ENCODE measurements around the gene SLC6A18.

Gene SLC6A18

GRCh38 chr5:1225081-1225480 is at the start of gene SLC6A18:
Gene SLC6A18 (plus strand): TSS chr5:1225381. CDS start chr5:1225478, 97 bp downstream.
- DNase-seq, result no peak

GRCh38 chr5:1175801-1176472 is 49.2 kb upstream of the SLC6A18 start:
- no peak for DNase-seq

- no peak for DNase-seq
Observed at GRCh38 chr5:1176473-1177391, 48.4 kb upstream of the SLC6A18 start.

GRCh38 chr5:1177826-1178528 is 47.2 kb upstream of the SLC6A18 start:
- DNase-seq, result no peak

- DNase-seq, result no peak
Observed at GRCh38 chr5:1178529-1179382, 46.4 kb upstream of the SLC6A18 start.

GRCh38 chr5:1179383-1179715 is 45.8 kb upstream of the SLC6A18 start:
- DNase-seq, result no peak

- DNase-seq, result no peak
Observed at GRCh38 chr5:1180096-1180495, 45.1 kb upstream of the SLC6A18 start.

- no peak for DNase-seq
Observed at GRCh38 chr5:1180841-1181271, 44.3 kb upstream of the SLC6A18 start.

GRCh38 chr5:1181451-1182359 is 43.5 kb upstream of the SLC6A18 start:
- no peak for DNase-seq

- no peak for DNase-seq
Observed at GRCh38 chr5:1182360-1182632, 42.9 kb upstream of the SLC6A18 start.

GRCh38 chr5:1182633-1183423 is 42.4 kb upstream of the SLC6A18 start:
- no peak for DNase-seq

- DNase-seq, result no peak
Observed at GRCh38 chr5:1183424-1184162, 41.6 kb upstream of the SLC6A18 start.

- no peak for DNase-seq
Observed at GRCh38 chr5:1184163-1184470, 41.1 kb upstream of the SLC6A18 start.

- DNase-seq, result no peak
Observed at GRCh38 chr5:1184481-1184880, 40.7 kb upstream of the SLC6A18 start.

GRCh38 chr5:1185038-1185627 is 40.0 kb upstream of the SLC6A18 start:
- no peak for DNase-seq

- DNase-seq, result no peak
Observed at GRCh38 chr5:1185629-1186350, 39.4 kb upstream of the SLC6A18 start.

- no peak for DNase-seq
Observed at GRCh38 chr5:1186351-1187233, 38.6 kb upstream of the SLC6A18 start.

Measured in inflammatory macrophage treated with lipopolysaccharide for 4 hours (primary cell).